IgD-negative memory B cell (primary cell): ENCODE data around the gene LIN7C. TPM values are rescaled to one million over a fixed set of nuclear protein-coding genes. Genes with fewer than 3 reads are reported as not detected.
"Not testable (repeated sequence)": the region's sequence is repeated elsewhere in the genome, so short reads cannot be mapped to it uniquely, and the experiment has no call there.

Source experiments
- H3K27ac Mint-ChIP-seq, 3 donors: one replicate each; pipeline ENCODE4 v1.8.0; 2020 to 2022; ENCODE audit warnings: mild to moderate bottlenecking in 3 of 3, mixed read lengths in 3 of 3, moderate library complexity in 1 of 3
- H3K27me3 Mint-ChIP-seq: one replicate; pipeline ENCODE4 v1.8.0; 2021; ENCODE audit warnings: mixed read lengths
- H3K36me3 Mint-ChIP-seq: one replicate; pipeline ENCODE4 v1.8.0; 2020; ENCODE audit warnings: mild to moderate bottlenecking, mixed read lengths
- H3K4me1 Mint-ChIP-seq, 3 donors: one replicate each; pipeline ENCODE4 v1.8.0; 2020 to 2022; ENCODE audit warnings: mixed read lengths in 3 of 3, mild to moderate bottlenecking in 1 of 3
- H3K4me3 Mint-ChIP-seq, 4 donors: one replicate each; pipeline ENCODE4 v1.8.0; 2020 to 2022; ENCODE audit warnings: mild to moderate bottlenecking in 4 of 4, mixed read lengths in 4 of 4, moderate library complexity in 3 of 4
- H3K9me3 Mint-ChIP-seq, 3 donors: one replicate each; pipeline ENCODE4 v1.8.0; 2020 to 2021; ENCODE audit warnings: mixed read lengths in 3 of 3, mild to moderate bottlenecking in 1 of 3
- polyA plus RNA-seq: library from polyadenylated mRNA; unstranded; fragments of 300-500 nt; fragmentation: Illumina TruSeq; gene quantifications from one replicate; pipeline ENCODE4 v1.2.3, GENCODE V29; 2021

Gene LIN7C
- polyA plus RNA-seq, 1 donor from 2014 or later, result 10.7 TPM

DNA sequence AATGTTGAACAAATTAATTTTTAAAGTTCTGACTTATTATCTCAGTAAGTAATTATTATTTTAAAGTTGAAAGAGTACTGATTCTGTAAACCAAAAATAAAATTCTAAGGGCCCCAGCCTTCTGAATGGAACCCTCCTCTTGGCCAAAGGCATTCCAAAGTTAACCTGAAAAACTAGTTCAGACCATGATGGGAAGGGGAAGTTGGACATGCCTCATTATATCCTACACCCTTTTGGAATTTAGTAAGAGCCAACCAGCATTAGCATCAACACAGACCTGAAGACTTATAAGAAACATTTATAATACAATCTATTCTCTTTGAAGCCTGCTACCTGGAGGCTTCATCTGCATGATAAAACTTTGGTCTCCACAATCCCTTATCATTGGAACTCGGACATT lies 52.9 kb downstream of the LIN7C start:
- H3K4me3 Mint-ChIP-seq, result no peak overlapping the region
- H3K27me3 Mint-ChIP-seq, result no peaks in the 10 kb centered on the region
- H3K4me1 Mint-ChIP-seq, result peaks cover 0 to 2% (median 0%) of the 10 kb centered on the region in 3 donors
- no peak overlapping the region for H3K27ac Mint-ChIP-seq
- peaks cover 1% of the 10 kb centered on the region for H3K36me3 Mint-ChIP-seq
- H3K9me3 Mint-ChIP-seq, result no peaks in the 10 kb centered on the region

DNA sequence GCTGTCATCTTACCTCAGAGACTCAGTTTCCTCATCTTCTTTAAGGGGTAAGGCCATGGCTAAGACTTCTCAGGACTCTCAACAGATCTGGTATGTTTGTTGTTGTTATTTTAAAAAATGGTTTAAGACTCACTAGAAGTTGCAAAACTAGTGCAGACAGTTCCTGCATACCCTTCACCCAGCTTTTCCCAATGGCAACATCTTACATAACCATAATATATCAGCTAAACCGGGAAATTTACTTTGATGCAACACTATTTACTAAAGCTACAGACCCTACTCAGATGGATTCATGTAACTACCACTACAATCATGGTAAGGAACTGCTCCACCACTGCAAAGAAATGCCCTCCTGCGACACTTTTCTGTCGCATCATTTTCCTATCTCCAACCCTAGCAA lies 54.4 kb downstream of the LIN7C start:
- no peak overlapping the region for H3K27ac Mint-ChIP-seq
- H3K9me3 Mint-ChIP-seq, result no peaks in the 10 kb centered on the region
- H3K36me3 Mint-ChIP-seq, result peaks cover 1% of the 10 kb centered on the region
- H3K4me3 Mint-ChIP-seq, result no peak overlapping the region
- no peaks in the 10 kb centered on the region for H3K27me3 Mint-ChIP-seq
- no peaks in the 10 kb centered on the region for H3K4me1 Mint-ChIP-seq

GRCh38 chr11:27451244-27451965 lies 55.2 kb downstream of the LIN7C start:
- Mint-ChIP-seq H3K27me3 (no peaks in the 10 kb centered on the region), H3K27ac (no peak overlapping the region), H3K4me3 (no peak overlapping the region), H3K4me1 (no peaks in the 10 kb centered on the region), H3K9me3 (no peaks in the 10 kb centered on the region), H3K36me3 (peaks cover 1% of the 10 kb centered on the region)

DNA sequence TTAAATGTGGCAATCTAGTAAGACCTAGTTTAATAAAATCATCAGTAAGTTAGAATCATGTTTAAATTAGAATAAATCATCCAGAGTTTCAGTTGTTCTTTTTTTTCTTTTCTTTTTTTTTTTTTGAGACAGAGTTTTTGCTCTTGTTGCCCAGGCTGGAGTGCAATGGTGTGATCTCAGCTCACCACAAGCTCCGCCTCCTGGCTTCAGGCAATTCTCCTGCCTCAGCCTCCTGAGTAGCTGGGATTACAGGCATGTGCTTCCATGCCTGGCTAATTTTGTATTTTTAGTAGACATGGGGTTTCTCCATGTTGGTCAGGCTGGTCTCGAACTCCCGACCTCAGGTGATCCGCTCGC lies 58.4 kb downstream of the LIN7C start:
- H3K27me3 Mint-ChIP-seq, H3K4me1 Mint-ChIP-seq, H3K4me3 Mint-ChIP-seq, H3K9me3 Mint-ChIP-seq, H3K27ac Mint-ChIP-seq, H3K36me3 Mint-ChIP-seq: not testable (repeated sequence)

- Mint-ChIP-seq H3K27ac (no peak overlapping the region), H3K9me3 (no peaks in the 10 kb centered on the region), H3K4me3 (no peak overlapping the region), H3K27me3 (no peaks in the 10 kb centered on the region), H3K36me3 (no peaks in the 10 kb centered on the region), H3K4me1 (no peaks in the 10 kb centered on the region)
Measured at GRCh38 chr11:27447288-27448183, 59.0 kb downstream of the LIN7C start.

DNA sequence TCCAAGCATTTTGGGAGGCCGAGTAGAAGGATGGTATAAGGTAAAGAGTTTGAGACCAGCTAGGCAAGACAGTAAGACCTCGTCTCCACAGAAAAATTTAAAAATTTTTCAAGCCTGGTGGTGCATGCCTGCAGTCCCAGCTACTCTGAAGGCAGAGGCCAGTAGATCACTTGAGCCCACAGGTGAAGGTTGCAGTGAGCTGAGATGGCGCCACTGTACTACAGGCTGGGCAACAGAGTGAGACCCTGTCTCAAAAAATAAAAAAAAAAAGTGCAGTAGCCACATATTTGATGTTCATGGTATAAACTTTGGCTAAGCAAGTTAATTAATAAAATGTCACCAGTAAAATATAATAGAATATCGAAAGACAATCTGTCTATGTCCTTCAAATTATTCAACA lies 60.9 kb downstream of the LIN7C start:
- no peak overlapping the region for H3K4me3 Mint-ChIP-seq
- no peaks in the 10 kb centered on the region for H3K4me1 Mint-ChIP-seq
- H3K27ac Mint-ChIP-seq, result no peak overlapping the region
- H3K27me3 Mint-ChIP-seq, result peaks cover 1% of the 10 kb centered on the region
- no peaks in the 10 kb centered on the region for H3K36me3 Mint-ChIP-seq
- H3K9me3 Mint-ChIP-seq, result no peaks in the 10 kb centered on the region

DNA sequence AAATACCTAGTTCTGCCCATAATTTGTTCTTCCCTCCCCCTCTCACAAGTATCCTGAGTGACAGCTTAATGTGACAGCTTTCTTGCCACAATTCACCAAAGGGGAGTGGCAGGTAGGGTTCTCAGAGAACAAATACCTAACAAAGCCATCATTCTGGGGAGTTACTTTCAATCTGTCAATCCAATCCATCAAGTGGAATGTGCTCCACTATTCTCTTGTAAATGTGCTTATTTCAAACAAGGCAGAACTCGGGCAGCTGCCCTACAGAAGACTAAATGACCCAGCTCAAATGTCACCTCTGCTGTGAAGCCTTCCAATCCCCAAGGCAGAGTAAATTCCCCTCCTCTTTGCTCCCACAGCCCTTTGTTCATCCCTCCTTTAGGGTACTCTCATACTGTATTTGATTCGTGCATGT lies 61.8 kb downstream of the LIN7C start:
- H3K27me3 Mint-ChIP-seq, result peaks cover 1% of the 10 kb centered on the region
- H3K4me3 Mint-ChIP-seq, result no peak overlapping the region
- H3K27ac Mint-ChIP-seq, result no peak overlapping the region
- no peaks in the 10 kb centered on the region for H3K9me3 Mint-ChIP-seq
- no peaks in the 10 kb centered on the region for H3K36me3 Mint-ChIP-seq
- H3K4me1 Mint-ChIP-seq, result no peaks in the 10 kb centered on the region

Other genes starting within 250 kb of the LIN7C start
- gene CCDC34, start 143.6 kb downstream of the LIN7C start, polyA plus RNA-seq, result 3.0 TPM
- 0.55 TPM for gene LGR4, start 34.0 kb downstream of the LIN7C start, polyA plus RNA-seq
- not detected for gene BDNF, start 193.7 kb upstream of the LIN7C start, polyA plus RNA-seq